H1 (cell line): ENCODE measurements around the gene PCAT7. TPM values are rescaled to one million over a fixed set of nuclear protein-coding genes. Genes with fewer than 3 reads are reported as not detected.

ENCODE experiments used
- CREB1 ChIP-seq: IDR thresholded peaks from 2 replicates; pipeline ENCODE4 v1.6.1; 2012; ENCODE audit warnings: inconsistent platforms
- FOSL1 ChIP-seq: IDR thresholded peaks from 2 replicates; pipeline ENCODE4 v1.6.1; 2011; ENCODE audit warnings: mild to moderate bottlenecking, low read depth, low read length, moderate library complexity; ENCODE audit not compliant: insufficient read depth
- RXRA ChIP-seq: IDR thresholded peaks from 2 replicates; pipeline ENCODE4 v1.6.1; 2011; ENCODE audit warnings: low read depth, mild to moderate bottlenecking, low read length, moderate library complexity; ENCODE audit not compliant: insufficient read depth
- polyA plus RNA-seq, 7 experiments: library from polyadenylated mRNA; depleted of rRNA in 3 of 7; stranded (reverse) in 5 of 7; unstranded in 2 of 7; fragments of >200 nt in 5 of 7; fragments of 200-250 nt in 2 of 7; gene quantifications; 1 replicate in 5 of 7; 2 replicates in 1 of 7; 4 replicates in 1 of 7; pipeline versions ENCODE4 v1.2.1 to v1.2.3, GENCODE V29; 2011 to 2013; ENCODE audit warnings: missing spikeins in 2 of 7, mixed read lengths in 2 of 7
- total RNA-seq: library from RNA; stranded (reverse); fragmentation: NEBNext Ultra II Directional; extraction: Animal tissue kit (Norgen Biotek cat#: 25700); gene quantifications from 2 replicates; pipeline ENCODE4 v1.2.1, GENCODE V29; 2021

The PCAT7 gene
- total and polyA plus RNA-seq, 2 of the 8 experiments (the other 6 are each of a cell fraction or from before 2014, with no cell fraction given): 3.2 to 4.1 TPM

DNA sequence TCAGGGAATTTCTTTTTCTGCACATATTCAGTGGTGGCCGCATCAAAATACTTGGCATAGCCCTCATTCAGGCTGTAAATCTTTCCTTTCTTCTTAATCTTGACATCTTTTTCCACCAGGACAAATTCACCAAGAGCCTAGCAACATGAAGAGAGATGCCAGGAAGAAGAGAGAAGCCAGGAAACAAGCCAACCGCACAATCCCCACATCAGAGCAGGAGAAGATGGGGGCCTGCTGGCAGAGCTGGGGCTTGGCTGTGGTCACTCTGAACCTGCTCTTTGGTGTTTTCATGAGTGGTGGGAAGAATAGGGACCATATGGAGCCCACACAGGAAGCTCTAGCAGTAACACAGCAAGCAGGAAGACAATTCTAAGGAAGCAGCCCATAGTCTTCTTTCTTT, 12.4 kb downstream of the PCAT7 start (continued):
- no peak for TF ChIP-seq RXRA
- TF ChIP-seq FOSL1: no peak
- no peak for TF ChIP-seq CREB1
